Neural cell (in vitro differentiated cells): ENCODE measurements around the gene GPANK1. TPM values are rescaled to one million over a fixed set of nuclear protein-coding genes. Genes with fewer than 3 reads are reported as not detected.

Source experiments
- H2AFZ ChIP-seq: fragments of 200-600, 300-800 bp; sonication (generic), shearing (Covaris generic); 2 replicates; pipeline ENCODE4 v1.6.0; 2014; ENCODE audit warnings: low read depth, mild to moderate bottlenecking, antibody characterized with exemption, low read length, moderate library complexity
- H3F3A ChIP-seq: fragments of 200-600 bp; shearing (Covaris generic); 2 replicates; pipeline ENCODE4 v1.6.1; 2016; ENCODE audit warnings: mild to moderate bottlenecking, moderate library complexity, mixed read lengths, antibody characterized with exemption, low read length; ENCODE audit not compliant: insufficient read depth, poor library complexity, severe bottlenecking
- H3K27ac ChIP-seq: fragments of 200-600, 300-800 bp; sonication (generic), shearing (Covaris generic); 2 replicates; pipeline ENCODE4 v1.5.1; 2014; ENCODE audit warnings: mild to moderate bottlenecking, low read length, moderate library complexity
- H3K27me3 ChIP-seq: fragments of 300-800, 200-600 bp; sonication (generic), shearing (Covaris generic); 2 replicates; pipeline ENCODE4 v1.6.0; 2014; ENCODE audit warnings: mild to moderate bottlenecking, low read depth, low read length, moderate library complexity; ENCODE audit not compliant: insufficient read depth
- H3K36me3 ChIP-seq: fragments of 300-800, 200-600 bp; sonication (generic), shearing (Covaris generic); 2 replicates; pipeline ENCODE4 v1.5.1; 2014; ENCODE audit warnings: mild to moderate bottlenecking, antibody characterized with exemption, low read length, moderate library complexity; ENCODE audit not compliant: insufficient read depth
- H3K4me2 ChIP-seq: fragments of 300-800, 200-600 bp; sonication (generic), shearing (Covaris generic); 2 replicates; pipeline ENCODE4 v1.6.0; 2014; ENCODE audit warnings: mild to moderate bottlenecking, low read length
- H3K4me3 ChIP-seq: fragments of 300-800, 200-600 bp; sonication (generic), shearing (Covaris generic); 2 replicates; pipeline ENCODE4 v1.5.1; 2014; ENCODE audit warnings: mild to moderate bottlenecking, low read length, moderate library complexity
- H3K79me2 ChIP-seq: fragments of 200-600 bp; shearing (Covaris generic); replicated peaks from 2 replicates; pipeline ENCODE4 v1.6.0; 2014; ENCODE audit warnings: mild to moderate bottlenecking, low read length, moderate library complexity; ENCODE audit not compliant: insufficient read depth
- H3K9ac ChIP-seq: fragments of 300-800, 200-600 bp; sonication (generic), shearing (Covaris generic); 2 replicates; pipeline ENCODE4 v1.6.1; 2016; ENCODE audit warnings: mild to moderate bottlenecking, low read length, mixed read lengths
- H3K9me2 ChIP-seq: fragments of 200-600 bp; shearing (Covaris generic); 2 replicates; pipeline ENCODE4 v1.6.1; 2016; ENCODE audit warnings: mild to moderate bottlenecking, low read length, mixed read lengths; ENCODE audit not compliant: insufficient read depth
- H3K9me3 ChIP-seq: fragments of 200-600, 300-800 bp; sonication (generic), shearing (Covaris generic); 2 replicates; pipeline ENCODE4 v1.6.1; 2016; ENCODE audit warnings: mild to moderate bottlenecking, mixed run types, low read length, moderate library complexity, mixed read lengths
- H4K20me1 ChIP-seq: fragments of 200-600 bp; shearing (Covaris generic); 2 replicates; pipeline ENCODE4 v1.6.1; 2016; ENCODE audit warnings: mild to moderate bottlenecking, mixed run types; ENCODE audit not compliant: insufficient read depth
- EP300 ChIP-seq: fragments of 450-650 bp; conservative IDR thresholded peaks from 2 replicates; pipeline ENCODE4 v1.6.1; 2014; ENCODE audit warnings: antibody characterized with exemption, mild to moderate bottlenecking, moderate library complexity; ENCODE audit not compliant: poor library complexity, severe bottlenecking
- EZH2 ChIP-seq: fragments of 200-600, 300-800 bp; shearing (Covaris generic), sonication (generic); IDR thresholded peaks from 2 replicates; pipeline ENCODE4 v1.6.1; 2014; ENCODE audit warnings: antibody characterized with exemption, low read length, borderline replicate concordance, mild to moderate bottlenecking; ENCODE audit not compliant: insufficient read depth, poor library complexity, severe bottlenecking
- MXI1 ChIP-seq: fragments of 450-650 bp; conservative IDR thresholded peaks from 2 replicates; pipeline ENCODE4 v1.6.1; 2014; ENCODE audit warnings: antibody characterized with exemption, mild to moderate bottlenecking; ENCODE audit not compliant: poor library complexity, severe bottlenecking
- POLR2AphosphoS5 ChIP-seq: IDR thresholded peaks from 2 replicates; pipeline ENCODE4 v1.6.1; 2012
- SMC3 ChIP-seq: fragments of 450-650 bp; conservative IDR thresholded peaks from 2 replicates; pipeline ENCODE4 v1.6.1; 2014; ENCODE audit warnings: antibody characterized with exemption, mild to moderate bottlenecking, moderate library complexity; ENCODE audit not compliant: poor library complexity
- TAF1 ChIP-seq: IDR thresholded peaks from 2 replicates; pipeline ENCODE4 v1.6.1; 2012; ENCODE audit warnings: low read depth
- polyA plus RNA-seq: library from polyadenylated mRNA; depleted of rRNA; stranded (reverse); fragments of >200 nt; gene quantifications from 2 replicates; pipeline ENCODE4 v1.2.3, GENCODE V29; 2014
- TF ChIP-seq, protein P1 (sequence below): IDR thresholded peaks from 2 replicates; pipeline ENCODE4 v1.6.1; 2012; ENCODE audit warnings: borderline replicate concordance
- TF ChIP-seq, protein P2 (sequence below): fragments of 450-650 bp; IDR thresholded peaks from 2 replicates; pipeline ENCODE4 v1.5.1; 2014; ENCODE audit warnings: antibody characterized with exemption, mild to moderate bottlenecking, moderate library complexity; ENCODE audit not compliant: poor library complexity, severe bottlenecking

Gene GPANK1
- polyA plus RNA-seq, 1 donor from 2014 or later = 18.4 TPM

- H4K20me1 ChIP-seq = no peaks in the 10 kb centered on the region
- H2AFZ ChIP-seq = no peak overlapping the region
- no peaks in the 10 kb centered on the region for H3K9me3 ChIP-seq
- H3K4me3 ChIP-seq = no peak overlapping the region
- TF ChIP-seq, protein P1, sequence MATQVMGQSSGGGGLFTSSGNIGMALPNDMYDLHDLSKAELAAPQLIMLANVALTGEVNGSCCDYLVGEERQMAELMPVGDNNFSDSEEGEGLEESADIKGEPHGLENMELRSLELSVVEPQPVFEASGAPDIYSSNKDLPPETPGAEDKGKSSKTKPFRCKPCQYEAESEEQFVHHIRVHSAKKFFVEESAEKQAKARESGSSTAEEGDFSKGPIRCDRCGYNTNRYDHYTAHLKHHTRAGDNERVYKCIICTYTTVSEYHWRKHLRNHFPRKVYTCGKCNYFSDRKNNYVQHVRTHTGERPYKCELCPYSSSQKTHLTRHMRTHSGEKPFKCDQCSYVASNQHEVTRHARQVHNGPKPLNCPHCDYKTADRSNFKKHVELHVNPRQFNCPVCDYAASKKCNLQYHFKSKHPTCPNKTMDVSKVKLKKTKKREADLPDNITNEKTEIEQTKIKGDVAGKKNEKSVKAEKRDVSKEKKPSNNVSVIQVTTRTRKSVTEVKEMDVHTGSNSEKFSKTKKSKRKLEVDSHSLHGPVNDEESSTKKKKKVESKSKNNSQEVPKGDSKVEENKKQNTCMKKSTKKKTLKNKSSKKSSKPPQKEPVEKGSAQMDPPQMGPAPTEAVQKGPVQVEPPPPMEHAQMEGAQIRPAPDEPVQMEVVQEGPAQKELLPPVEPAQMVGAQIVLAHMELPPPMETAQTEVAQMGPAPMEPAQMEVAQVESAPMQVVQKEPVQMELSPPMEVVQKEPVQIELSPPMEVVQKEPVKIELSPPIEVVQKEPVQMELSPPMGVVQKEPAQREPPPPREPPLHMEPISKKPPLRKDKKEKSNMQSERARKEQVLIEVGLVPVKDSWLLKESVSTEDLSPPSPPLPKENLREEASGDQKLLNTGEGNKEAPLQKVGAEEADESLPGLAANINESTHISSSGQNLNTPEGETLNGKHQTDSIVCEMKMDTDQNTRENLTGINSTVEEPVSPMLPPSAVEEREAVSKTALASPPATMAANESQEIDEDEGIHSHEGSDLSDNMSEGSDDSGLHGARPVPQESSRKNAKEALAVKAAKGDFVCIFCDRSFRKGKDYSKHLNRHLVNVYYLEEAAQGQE = no peak
- TF ChIP-seq TAF1 = no peak
- TF ChIP-seq POLR2AphosphoS5 = no peak
- no peak for TF ChIP-seq MXI1
- TF ChIP-seq SMC3 = no peak
- TF ChIP-seq EZH2 = no peak
- no peak overlapping the region for H3K9ac ChIP-seq
- no peaks in the 10 kb centered on the region for H3K9me2 ChIP-seq
- no peak overlapping the region for H3K27ac ChIP-seq
- no peaks in the 10 kb centered on the region for H3K36me3 ChIP-seq
- H3K4me2 ChIP-seq = no peak overlapping the region
- no peaks in the 10 kb centered on the region for H3K27me3 ChIP-seq
- no peaks in the 10 kb centered on the region for H3K79me2 ChIP-seq
- H3F3A ChIP-seq = no peaks in the 10 kb centered on the region
These were observed 21.8 kb downstream of the GPANK1 start for GRCh38 chr6:31642798-31643570.

DNA sequence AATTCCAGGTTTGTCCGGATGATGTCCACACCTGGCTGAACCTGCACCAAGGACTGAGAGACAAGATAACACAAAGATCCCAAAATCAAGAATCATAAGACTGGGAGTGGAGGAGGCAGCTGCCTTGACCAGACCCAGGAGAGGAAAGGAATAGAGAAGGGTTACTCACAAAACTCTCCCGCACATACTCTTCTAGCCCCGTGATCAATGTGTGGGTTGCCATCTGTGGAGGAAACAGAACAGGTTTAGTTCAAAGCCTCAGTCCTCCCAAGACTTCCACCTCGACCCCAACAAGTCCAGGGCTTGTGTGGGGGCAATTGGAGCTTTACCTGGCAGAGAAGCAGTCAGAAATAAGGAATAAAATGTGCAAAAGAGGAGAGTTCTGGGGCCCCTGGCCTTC lies 23.4 kb downstream of the GPANK1 start:
- Histone ChIP-seq H3K9me3 (no peaks in the 10 kb centered on the region), H3K27me3 (no peaks in the 10 kb centered on the region), H4K20me1 (no peaks in the 10 kb centered on the region), H3K9ac (no peak overlapping the region), H3F3A (no peaks in the 10 kb centered on the region), H3K9me2 (no peaks in the 10 kb centered on the region), H3K4me2 (no peak overlapping the region), H3K27ac (no peak overlapping the region), H2AFZ (no peak overlapping the region), H3K36me3 (no peaks in the 10 kb centered on the region), H3K79me2 (no peaks in the 10 kb centered on the region), H3K4me3 (no peak overlapping the region)
- TF ChIP-seq POLR2AphosphoS5 (no peak), MXI1 (no peak), EZH2 (no peak), SMC3 (no peak)
- TF ChIP-seq, protein P2, sequence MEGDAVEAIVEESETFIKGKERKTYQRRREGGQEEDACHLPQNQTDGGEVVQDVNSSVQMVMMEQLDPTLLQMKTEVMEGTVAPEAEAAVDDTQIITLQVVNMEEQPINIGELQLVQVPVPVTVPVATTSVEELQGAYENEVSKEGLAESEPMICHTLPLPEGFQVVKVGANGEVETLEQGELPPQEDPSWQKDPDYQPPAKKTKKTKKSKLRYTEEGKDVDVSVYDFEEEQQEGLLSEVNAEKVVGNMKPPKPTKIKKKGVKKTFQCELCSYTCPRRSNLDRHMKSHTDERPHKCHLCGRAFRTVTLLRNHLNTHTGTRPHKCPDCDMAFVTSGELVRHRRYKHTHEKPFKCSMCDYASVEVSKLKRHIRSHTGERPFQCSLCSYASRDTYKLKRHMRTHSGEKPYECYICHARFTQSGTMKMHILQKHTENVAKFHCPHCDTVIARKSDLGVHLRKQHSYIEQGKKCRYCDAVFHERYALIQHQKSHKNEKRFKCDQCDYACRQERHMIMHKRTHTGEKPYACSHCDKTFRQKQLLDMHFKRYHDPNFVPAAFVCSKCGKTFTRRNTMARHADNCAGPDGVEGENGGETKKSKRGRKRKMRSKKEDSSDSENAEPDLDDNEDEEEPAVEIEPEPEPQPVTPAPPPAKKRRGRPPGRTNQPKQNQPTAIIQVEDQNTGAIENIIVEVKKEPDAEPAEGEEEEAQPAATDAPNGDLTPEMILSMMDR = no peak

- H3K9ac ChIP-seq = no peak overlapping the region
- H3F3A ChIP-seq = no peaks in the 10 kb centered on the region
- H3K4me3 ChIP-seq = no peak overlapping the region
- H3K27me3 ChIP-seq = no peaks in the 10 kb centered on the region
- no peak overlapping the region for H3K27ac ChIP-seq
- no peaks in the 10 kb centered on the region for H3K36me3 ChIP-seq
- H4K20me1 ChIP-seq = no peaks in the 10 kb centered on the region
- no peak overlapping the region for H2AFZ ChIP-seq
- H3K9me2 ChIP-seq = no peaks in the 10 kb centered on the region
- no peaks in the 10 kb centered on the region for H3K9me3 ChIP-seq
- H3K79me2 ChIP-seq = no peaks in the 10 kb centered on the region
- no peak overlapping the region for H3K4me2 ChIP-seq
- TF ChIP-seq SMC3 = no peak
- TF ChIP-seq MXI1 = no peak
- no peak for TF ChIP-seq EP300
- TF ChIP-seq, protein P2 = no peak
These were observed 24.2 kb downstream of the GPANK1 start for GRCh38 chr6:31640612-31641011.
